Loucy (cell line): ENCODE results near the gene SEL1L3.

Experiments used
- H2AFZ ChIP-seq: fragments of 200-600 bp; sonication (generic); 2 replicates; pipeline ENCODE4 v1.6.0; 2016; ENCODE audit warnings: antibody characterized with exemption, mild to moderate bottlenecking, low read length, moderate library complexity
- H3F3A ChIP-seq: fragments of 200-600 bp; 2 replicates; pipeline ENCODE4 v1.6.0; 2016; ENCODE audit warnings: antibody characterized with exemption, low read depth, mild to moderate bottlenecking
- H3K27me3 ChIP-seq: fragments of 200-600 bp; sonication (generic); 2 replicates; pipeline ENCODE4 v1.6.1; 2014; ENCODE audit warnings: low read length, mild to moderate bottlenecking; ENCODE audit not compliant: insufficient read depth, poor library complexity, severe bottlenecking
- H3K36me3 ChIP-seq: fragments of 200-600 bp; sonication (generic); 2 replicates; pipeline ENCODE4 v1.6.1; 2016; ENCODE audit warnings: low read length; ENCODE audit not compliant: insufficient read depth
- H3K4me1 ChIP-seq: fragments of 200-600 bp; sonication (generic); 2 replicates; pipeline ENCODE4 v1.5.1; 2014; ENCODE audit warnings: low read length, mild to moderate bottlenecking; ENCODE audit not compliant: insufficient read depth, poor library complexity, severe bottlenecking
- H3K4me2 ChIP-seq: fragments of 200-600 bp; sonication (generic); 2 replicates; pipeline ENCODE4 v1.6.0; 2014; ENCODE audit warnings: antibody characterized with exemption, low read length, low read depth, mild to moderate bottlenecking; ENCODE audit not compliant: poor library complexity, severe bottlenecking
- H3K4me3 ChIP-seq: fragments of 200-600 bp; sonication (generic); 2 replicates; pipeline ENCODE4 v1.5.1; 2014; ENCODE audit warnings: low read length, mild to moderate bottlenecking, mixed read lengths; ENCODE audit not compliant: poor library complexity, severe bottlenecking
- H3K79me2 ChIP-seq: fragments of 200-600 bp; sonication (generic); 2 replicates; pipeline ENCODE4 v1.6.1; 2014; ENCODE audit warnings: low read length; ENCODE audit not compliant: insufficient read depth
- H3K9ac ChIP-seq: fragments of 200-600 bp; sonication (generic); 2 replicates; pipeline ENCODE4 v1.6.0; 2014; ENCODE audit warnings: mild to moderate bottlenecking, low read depth, low read length, moderate library complexity; ENCODE audit not compliant: poor library complexity, severe bottlenecking
- H3K9me2 ChIP-seq: fragments of 200-600 bp; sonication (generic); replicated peaks from 2 replicates; pipeline ENCODE4 v1.6.1; 2016; ENCODE audit warnings: low read depth, low read length, mixed read lengths
- H3K9me3 ChIP-seq: fragments of 200-600 bp; sonication (generic); 2 replicates; pipeline ENCODE4 v1.6.1; 2014; ENCODE audit warnings: mild to moderate bottlenecking, antibody characterized with exemption, low read length, low read depth; ENCODE audit not compliant: insufficient read depth
- H4K20me1 ChIP-seq: fragments of 200-600 bp; sonication (generic); 2 replicates; pipeline ENCODE4 v1.6.0; 2014; ENCODE audit warnings: antibody characterized with exemption, low read length, mild to moderate bottlenecking; ENCODE audit not compliant: insufficient read depth, poor library complexity, severe bottlenecking
- EZH2phosphoT487 ChIP-seq: fragments of 200-600 bp; IDR thresholded peaks from 2 replicates; pipeline ENCODE4 v1.6.1; 2018; ENCODE audit warnings: antibody characterized with exemption, mild to moderate bottlenecking, moderate library complexity, borderline replicate concordance
- TF ChIP-seq, protein P1 (sequence below): fragments of 200-600 bp; sonication (generic); conservative IDR thresholded peaks from 2 replicates; pipeline ENCODE4 v1.5.1; 2014; ENCODE audit warnings: mild to moderate bottlenecking, antibody characterized with exemption, low read length

Gene SEL1L3

DNA sequence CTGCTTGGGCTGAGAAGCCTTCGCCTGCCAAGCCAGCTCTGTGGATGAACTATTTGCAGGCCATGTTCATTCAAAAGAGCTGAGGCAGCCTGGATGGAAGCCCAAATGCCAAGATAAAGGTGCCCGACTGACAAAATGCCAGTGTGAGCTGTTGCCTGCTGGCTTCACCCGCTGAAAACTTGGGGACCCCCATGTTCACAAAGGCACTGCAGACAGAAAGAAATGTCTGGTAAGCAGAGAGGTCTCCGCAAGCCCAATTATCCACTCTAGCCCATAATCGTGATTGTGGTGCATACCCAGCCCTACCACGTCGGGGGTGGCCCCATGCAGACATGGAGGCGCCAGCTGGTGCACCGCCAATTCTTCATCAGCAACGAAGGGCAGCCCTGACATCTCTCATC is 38.2 kb upstream of the SEL1L3 start:
- Histone ChIP-seq H3K27me3 (no peaks in the 10 kb centered on the region), H4K20me1 (no peaks in the 10 kb centered on the region), H3K9ac (no peak overlapping the region), H3K4me3 (no peak overlapping the region), H3K4me1 (no peaks in the 10 kb centered on the region), H3K9me2 (no peaks in the 10 kb centered on the region), H2AFZ (no peak overlapping the region), H3K36me3 (no peaks in the 10 kb centered on the region), H3K79me2 (no peaks in the 10 kb centered on the region), H3K4me2 (no peak overlapping the region), H3K9me3 (no peaks in the 10 kb centered on the region), H3F3A (no peaks in the 10 kb centered on the region)
- no peak for TF ChIP-seq EZH2phosphoT487
- TF ChIP-seq, protein P1, sequence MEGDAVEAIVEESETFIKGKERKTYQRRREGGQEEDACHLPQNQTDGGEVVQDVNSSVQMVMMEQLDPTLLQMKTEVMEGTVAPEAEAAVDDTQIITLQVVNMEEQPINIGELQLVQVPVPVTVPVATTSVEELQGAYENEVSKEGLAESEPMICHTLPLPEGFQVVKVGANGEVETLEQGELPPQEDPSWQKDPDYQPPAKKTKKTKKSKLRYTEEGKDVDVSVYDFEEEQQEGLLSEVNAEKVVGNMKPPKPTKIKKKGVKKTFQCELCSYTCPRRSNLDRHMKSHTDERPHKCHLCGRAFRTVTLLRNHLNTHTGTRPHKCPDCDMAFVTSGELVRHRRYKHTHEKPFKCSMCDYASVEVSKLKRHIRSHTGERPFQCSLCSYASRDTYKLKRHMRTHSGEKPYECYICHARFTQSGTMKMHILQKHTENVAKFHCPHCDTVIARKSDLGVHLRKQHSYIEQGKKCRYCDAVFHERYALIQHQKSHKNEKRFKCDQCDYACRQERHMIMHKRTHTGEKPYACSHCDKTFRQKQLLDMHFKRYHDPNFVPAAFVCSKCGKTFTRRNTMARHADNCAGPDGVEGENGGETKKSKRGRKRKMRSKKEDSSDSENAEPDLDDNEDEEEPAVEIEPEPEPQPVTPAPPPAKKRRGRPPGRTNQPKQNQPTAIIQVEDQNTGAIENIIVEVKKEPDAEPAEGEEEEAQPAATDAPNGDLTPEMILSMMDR: no peak

DNA sequence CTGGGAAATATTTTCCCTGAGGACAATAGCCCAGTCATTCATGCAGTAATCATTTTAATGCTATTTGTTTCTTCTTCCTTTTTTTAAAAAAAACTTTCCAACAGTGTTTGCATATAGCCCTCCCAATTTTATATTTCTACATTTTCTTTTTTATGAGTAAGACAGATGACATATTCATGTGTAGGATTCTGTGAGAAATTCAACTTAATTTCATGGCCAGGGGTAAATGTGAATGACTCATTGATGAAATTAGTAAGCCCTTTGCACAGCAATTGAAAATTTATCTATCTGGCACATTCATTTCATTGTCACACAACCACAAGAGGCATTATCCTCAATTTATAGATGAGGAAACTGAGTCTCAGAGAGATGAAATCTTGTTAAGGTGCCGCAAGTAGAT is 37.5 kb upstream of the SEL1L3 start:
- Histone ChIP-seq H3K9ac (no peak overlapping the region), H4K20me1 (no peaks in the 10 kb centered on the region), H3K79me2 (no peaks in the 10 kb centered on the region), H3K9me2 (no peaks in the 10 kb centered on the region), H3K27me3 (no peaks in the 10 kb centered on the region), H2AFZ (no peak overlapping the region), H3K4me1 (no peaks in the 10 kb centered on the region), H3K4me3 (no peak overlapping the region), H3K4me2 (no peak overlapping the region), H3F3A (no peaks in the 10 kb centered on the region), H3K9me3 (no peaks in the 10 kb centered on the region), H3K36me3 (no peaks in the 10 kb centered on the region)
- TF ChIP-seq, protein P1: no peak
- no peak for TF ChIP-seq EZH2phosphoT487

DNA sequence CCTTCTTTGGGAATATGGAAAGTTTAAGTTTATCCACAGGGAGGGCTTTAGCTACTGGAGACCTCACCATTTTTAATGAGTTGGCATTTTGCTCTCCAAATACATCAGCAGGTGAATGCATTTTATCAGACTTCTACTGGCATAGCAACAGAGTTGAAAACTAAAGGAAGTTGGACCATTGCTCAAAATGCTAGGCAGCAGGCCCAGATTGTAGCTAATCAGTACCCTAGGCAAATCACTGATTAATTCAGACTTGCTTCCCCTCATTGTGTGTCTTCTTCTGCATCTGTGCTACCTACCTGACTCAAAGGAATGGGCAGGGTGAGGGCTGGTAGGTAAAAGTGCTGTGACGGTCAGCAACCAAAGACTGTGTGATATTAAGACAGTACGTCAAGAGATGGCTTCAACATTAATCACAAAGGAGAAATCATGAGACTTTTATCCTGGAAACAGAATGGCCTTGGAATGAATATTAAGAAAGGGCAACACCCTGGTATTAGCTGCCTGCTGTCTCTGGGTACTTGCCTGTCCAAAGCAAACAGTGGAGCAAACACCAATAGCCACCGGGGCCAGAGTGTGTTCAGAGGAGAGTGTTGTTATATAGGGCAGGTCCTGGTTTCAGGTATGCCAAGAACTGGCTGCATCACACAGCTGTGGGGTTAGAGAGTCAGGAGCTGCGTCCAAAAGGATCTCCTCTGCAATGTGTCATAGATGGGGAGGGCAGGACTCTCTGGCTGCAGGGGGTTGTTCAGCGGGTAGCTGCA is 34.2 kb upstream of the SEL1L3 start:
- Histone ChIP-seq H3K9me3 (no peaks in the 10 kb centered on the region), H3K36me3 (no peaks in the 10 kb centered on the region), H3K4me2 (no peak overlapping the region), H3K9me2 (no peaks in the 10 kb centered on the region), H3K9ac (no peak overlapping the region), H2AFZ (no peak overlapping the region), H3K4me3 (no peak overlapping the region), H3K27me3 (no peaks in the 10 kb centered on the region), H4K20me1 (no peaks in the 10 kb centered on the region), H3F3A (no peaks in the 10 kb centered on the region), H3K79me2 (no peaks in the 10 kb centered on the region), H3K4me1 (no peaks in the 10 kb centered on the region)
- TF ChIP-seq, protein P1: no peak
- TF ChIP-seq EZH2phosphoT487: no peak
